H4 (cell line): ENCODE results near the gene CNKSR3. TPM values are rescaled to one million over a fixed set of nuclear protein-coding genes. Genes with fewer than 3 reads are reported as not detected.
A peak's percentile ranks its signal among the peaks of the same experiment; 100 is the strongest.

Source experiments
- DNase-seq: peaks from one replicate; pipeline ENCODE4 v3.0.0-alpha.2; 2015; ENCODE audit warnings: low spot score
- total RNA-seq: library from RNA; depleted of rRNA; stranded (reverse); fragments of >200 nt; shearing (Covaris generic); gene quantifications from 2 replicates; pipeline ENCODE4 v1.2.3, GENCODE V29; 2014; rRNA removed

Gene CNKSR3
- total RNA-seq, 1 experiment from 2014 or later: 8.1 TPM

DNA sequence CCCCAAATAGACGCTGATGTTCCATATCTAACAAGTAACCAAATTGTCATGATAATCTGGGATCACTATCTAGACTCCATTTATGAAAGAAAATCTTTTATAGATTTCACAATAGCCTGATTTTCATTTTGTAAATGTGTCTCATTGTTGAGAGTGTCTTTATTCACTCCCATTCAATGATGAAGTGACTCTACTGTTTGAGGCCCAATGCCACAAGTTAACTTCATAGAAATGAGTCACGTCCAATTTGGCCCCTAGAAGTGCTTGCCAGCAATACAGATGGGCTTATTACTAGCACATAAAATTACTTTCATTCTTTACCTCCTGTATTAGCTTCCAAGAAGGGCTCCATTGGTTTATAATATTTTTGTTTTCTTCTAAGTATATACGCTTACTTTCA lies 160.2 kb downstream of the CNKSR3 start:
- no peak for DNase-seq

DNA sequence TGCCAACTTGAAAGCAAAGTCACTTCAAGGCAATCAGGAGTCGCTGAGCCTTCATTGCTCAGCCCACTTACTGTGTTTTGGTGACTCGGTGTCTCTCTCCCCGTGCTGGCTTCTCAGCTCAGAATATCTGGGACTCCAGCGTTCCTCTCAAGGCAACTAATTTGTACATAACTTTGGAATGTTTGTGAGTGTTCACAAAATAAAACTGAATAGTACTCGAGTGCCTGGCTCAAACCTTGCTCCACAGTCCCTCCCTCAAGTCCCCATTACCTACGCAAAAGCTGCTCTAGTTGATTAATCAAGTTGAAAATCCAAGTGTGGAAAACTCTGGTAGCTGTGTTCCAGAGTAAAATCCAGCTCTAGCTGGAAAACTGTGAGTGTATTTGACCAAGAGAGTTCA lies 162.5 kb downstream of the CNKSR3 start:
- DNase-seq: no peak

DNA sequence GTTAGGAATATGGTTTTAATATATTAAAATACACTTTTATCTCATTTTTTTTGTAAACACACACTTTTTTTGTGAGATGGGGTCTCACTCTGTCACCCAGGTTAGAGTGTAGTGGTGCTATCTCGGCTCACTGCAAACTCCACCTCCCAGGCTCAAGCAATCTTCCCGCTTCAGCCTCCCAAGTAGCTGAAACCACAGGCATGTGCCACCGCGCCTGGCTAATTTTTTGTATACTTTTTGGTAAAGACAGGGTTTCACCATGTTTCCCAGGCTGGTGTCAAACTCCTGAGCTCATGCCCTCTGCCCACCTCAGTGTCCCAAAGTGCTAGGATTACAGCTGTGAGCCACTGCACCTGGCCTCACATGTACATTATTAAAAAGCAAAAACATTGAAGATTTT lies 164.7 kb downstream of the CNKSR3 start:
- DNase-seq: peak; percentile 30

DNA sequence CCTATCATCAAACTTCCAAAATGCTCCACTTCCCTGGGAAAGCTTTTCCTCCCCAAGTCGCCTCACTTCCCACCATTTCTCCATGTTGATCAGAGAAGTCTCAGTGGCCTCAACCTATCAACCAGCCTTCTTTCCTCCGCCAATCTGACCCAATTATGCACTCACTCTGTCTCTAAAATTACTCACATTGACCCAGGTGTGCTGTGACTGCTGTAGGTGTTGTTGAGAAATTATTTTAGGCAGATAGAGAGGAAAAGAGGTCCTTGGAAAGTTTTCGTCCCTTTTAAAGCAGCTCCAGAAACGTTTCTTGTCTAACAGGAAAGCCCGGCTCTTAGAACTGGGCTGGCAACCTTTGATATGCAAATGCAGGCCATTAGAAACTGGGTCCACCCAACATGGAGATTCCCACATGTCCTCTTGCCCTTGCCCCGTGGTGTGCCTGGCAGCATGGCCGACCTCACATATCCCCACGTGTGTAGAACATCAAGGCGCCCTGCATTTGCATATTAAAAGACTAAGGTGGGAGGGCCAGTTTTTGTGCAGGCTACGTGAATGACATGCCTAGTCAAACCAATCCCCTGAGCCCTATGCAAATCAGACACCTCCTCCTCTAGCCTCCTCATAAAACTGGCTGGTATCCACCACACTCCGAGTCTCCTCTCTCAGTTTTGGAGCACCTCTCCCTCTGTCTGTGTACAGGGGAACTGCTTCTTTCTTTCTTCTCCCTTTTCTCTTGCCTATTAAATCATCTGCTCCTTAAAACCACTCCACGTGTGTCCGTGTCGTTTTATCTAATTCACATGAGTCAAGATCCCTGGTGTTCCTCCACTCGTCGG lies 166.8 kb downstream of the CNKSR3 start:
- peak; percentile 25 for DNase-seq

DNA sequence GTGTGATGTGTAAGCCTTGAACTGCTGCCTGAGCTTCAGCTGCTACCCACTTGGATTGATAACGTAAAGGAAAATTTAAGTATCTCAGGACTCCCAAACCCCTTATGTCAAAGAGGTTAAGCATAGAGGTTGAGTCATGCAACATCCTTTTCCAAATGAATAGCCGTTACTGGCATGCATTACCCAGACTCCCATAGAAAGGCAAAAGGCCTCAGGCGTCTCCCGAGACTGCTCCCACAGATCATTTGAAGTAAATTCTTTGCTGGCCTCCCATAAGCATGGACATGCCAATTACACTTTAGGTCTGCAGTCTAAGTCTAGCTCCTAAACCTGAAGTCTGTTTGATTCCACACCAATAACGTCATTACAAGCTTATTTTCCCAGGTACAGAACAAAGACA lies 168.6 kb downstream of the CNKSR3 start:
- no peak for DNase-seq

GRCh38 chr6:154341336-154341735 lies 169.1 kb downstream of the CNKSR3 start:
- DNase-seq: no peak

Other genes starting within 250 kb of the CNKSR3 start
- gene IPCEF1, start 153.9 kb downstream of the CNKSR3 start, total RNA-seq: 0.54 and 1.1 TPM in 2 replicates
- gene SCAF8, start 222.7 kb upstream of the CNKSR3 start, total RNA-seq: 10.7 and 13.5 TPM in 2 replicates